Skeletal muscle satellite cell (primary cell): Measurements from ENCODE around the gene GSKIP.

Experiments used
- H3K27me3 ChIP-seq: 2 replicates; pipeline ENCODE4 v1.7.0; 2013; ENCODE audit warnings: low read length; ENCODE audit not compliant: control insufficient read depth, insufficient read depth
- H3K36me3 ChIP-seq: 2 replicates; pipeline ENCODE4 v1.7.0; 2013; ENCODE audit warnings: mild to moderate bottlenecking, control low read depth, low read length; ENCODE audit not compliant: insufficient read depth
- H3K4me1 ChIP-seq: 2 replicates; pipeline ENCODE4 v1.7.0; 2013; ENCODE audit warnings: low read length; ENCODE audit not compliant: control insufficient read depth, insufficient read depth
- H3K4me2 ChIP-seq: 2 replicates; pipeline ENCODE4 v1.7.0; 2013; ENCODE audit warnings: mild to moderate bottlenecking, low read length
- H3K4me3 ChIP-seq: 2 replicates; pipeline ENCODE4 v1.7.0; 2013; ENCODE audit warnings: low read length
- H3K9ac ChIP-seq: 2 replicates; pipeline ENCODE4 v1.7.0; 2013; ENCODE audit warnings: mild to moderate bottlenecking, low read depth, low read length, moderate library complexity
- H3K9me3 ChIP-seq: replicated peaks from 2 replicates; pipeline ENCODE4 v1.7.0; 2013; ENCODE audit warnings: mild to moderate bottlenecking, control low read depth, low read length

Gene GSKIP

GRCh38 chr14:96352708-96353107 lies 10.6 kb upstream of the GSKIP start:
- H3K4me1 ChIP-seq = peaks cover 4% of the 10 kb centered on the region
- H3K9me3 ChIP-seq = no peaks in the 10 kb centered on the region
- no peak overlapping the region for H3K4me3 ChIP-seq
- no peak overlapping the region for H3K4me2 ChIP-seq
- no peak overlapping the region for H3K9ac ChIP-seq
- no peaks in the 10 kb centered on the region for H3K36me3 ChIP-seq
- H3K27me3 ChIP-seq = no peaks in the 10 kb centered on the region

GRCh38 chr14:96354246-96354645 lies 9.1 kb upstream of the GSKIP start:
- no peaks in the 10 kb centered on the region for H3K27me3 ChIP-seq
- no peak overlapping the region for H3K4me2 ChIP-seq
- H3K9ac ChIP-seq = no peak overlapping the region
- peaks cover 4% of the 10 kb centered on the region for H3K4me1 ChIP-seq
- H3K9me3 ChIP-seq = no peaks in the 10 kb centered on the region
- no peaks in the 10 kb centered on the region for H3K36me3 ChIP-seq
- H3K4me3 ChIP-seq = no peak overlapping the region

DNA sequence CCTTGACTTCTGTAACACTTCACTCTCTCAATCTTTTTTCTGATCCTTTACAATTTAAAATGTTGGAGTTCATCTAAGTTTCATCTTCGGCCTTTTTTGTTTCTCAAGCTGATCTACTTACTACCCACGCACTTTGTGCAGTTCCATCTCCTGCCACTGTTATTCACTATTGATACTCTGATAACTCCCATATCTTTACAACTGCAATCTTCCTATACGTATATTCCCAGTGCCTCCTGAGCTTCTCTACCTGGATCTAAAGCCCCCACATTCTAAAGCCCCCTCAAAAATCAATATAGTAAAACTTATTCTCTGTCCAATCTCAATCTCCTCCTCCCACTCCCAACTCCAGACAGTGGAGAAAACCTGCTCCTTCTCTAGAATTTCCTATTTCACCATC lies 6.1 kb upstream of the GSKIP start:
- no peak overlapping the region for H3K4me2 ChIP-seq
- H3K9me3 ChIP-seq = no peaks in the 10 kb centered on the region
- H3K4me1 ChIP-seq = peaks cover 12% of the 10 kb centered on the region
- H3K4me3 ChIP-seq = no peak overlapping the region
- no peaks in the 10 kb centered on the region for H3K36me3 ChIP-seq
- H3K9ac ChIP-seq = no peak overlapping the region
- H3K27me3 ChIP-seq = no peaks in the 10 kb centered on the region

DNA sequence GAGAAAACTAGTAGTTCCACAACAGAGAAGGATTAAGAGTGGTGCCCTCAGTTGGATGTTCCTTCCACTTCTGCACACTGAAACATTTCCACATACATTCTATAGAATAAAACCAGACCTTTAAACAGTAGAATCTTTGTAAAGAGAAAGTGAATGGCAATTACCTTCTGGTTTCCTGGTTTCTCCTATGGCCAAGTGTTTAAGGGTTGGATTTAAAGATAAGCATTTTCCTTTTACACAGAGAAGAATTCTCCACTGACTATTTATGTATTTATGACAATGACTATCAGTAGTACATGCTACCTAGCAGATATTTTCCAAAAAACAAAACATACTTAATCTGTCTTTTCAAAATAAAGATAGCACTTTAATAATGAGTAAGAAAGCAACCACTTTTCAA lies 3.4 kb upstream of the GSKIP start:
- peaks cover 21% of the 10 kb centered on the region for H3K4me1 ChIP-seq
- H3K9ac ChIP-seq = no peak overlapping the region
- no peaks in the 10 kb centered on the region for H3K9me3 ChIP-seq
- H3K36me3 ChIP-seq = no peaks in the 10 kb centered on the region
- no peak overlapping the region for H3K4me2 ChIP-seq
- no peaks in the 10 kb centered on the region for H3K27me3 ChIP-seq
- H3K4me3 ChIP-seq = no peak overlapping the region

GRCh38 chr14:96362071-96362964 lies 1.0 kb upstream of the GSKIP start:
- H3K4me2 ChIP-seq = peak overlapping the region; percentile 93

GRCh38 chr14:96363751-96364336 lies 518 bp downstream of the GSKIP start:
- H3K27me3 ChIP-seq = no peaks in the 10 kb centered on the region
- H3K4me3 ChIP-seq = peak overlapping the region; percentile 94
- H3K4me1 ChIP-seq = peaks cover 21% of the 10 kb centered on the region
- peak overlapping the region; percentile 89 for H3K9ac ChIP-seq
- peak overlapping the region; percentile 97 for H3K4me2 ChIP-seq
- no peaks in the 10 kb centered on the region for H3K9me3 ChIP-seq
- no peaks in the 10 kb centered on the region for H3K36me3 ChIP-seq

More at GRCh38 chr14:96362071-96362964, 1.0 kb upstream of the GSKIP start:
- Histone ChIP-seq H3K9ac (peak overlapping the region; percentile 98), H3K4me1 (peaks cover 21% of the 10 kb centered on the region), H3K9me3 (no peaks in the 10 kb centered on the region), H3K4me3 (peak overlapping the region; percentile 94), H3K36me3 (no peaks in the 10 kb centered on the region), H3K27me3 (no peaks in the 10 kb centered on the region)

DNA sequence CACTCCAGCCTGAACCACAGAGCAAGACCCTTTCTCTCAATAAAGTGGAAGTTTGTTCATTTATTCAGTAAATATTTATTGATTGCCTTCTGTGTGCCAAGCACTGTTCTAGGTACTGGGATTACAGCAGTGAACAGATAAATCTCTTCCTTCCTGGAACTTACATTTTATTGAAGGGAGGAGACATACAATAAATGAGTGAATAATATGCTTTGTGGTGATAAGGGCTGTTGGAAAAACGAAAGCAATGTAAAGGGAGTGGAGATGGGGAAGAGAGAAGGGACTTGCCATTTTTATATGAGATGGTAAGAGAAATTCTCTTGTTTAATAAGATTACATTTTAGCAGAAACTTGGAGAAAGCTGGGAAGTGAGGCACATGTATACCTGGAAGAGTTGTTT lies 1.6 kb downstream of the GSKIP start:
- Histone ChIP-seq H3K4me2 (peak overlapping the region; percentile 97), H3K36me3 (no peaks in the 10 kb centered on the region), H3K9ac (no peak overlapping the region), H3K27me3 (no peaks in the 10 kb centered on the region), H3K4me1 (peaks cover 21% of the 10 kb centered on the region), H3K9me3 (no peaks in the 10 kb centered on the region), H3K4me3 (peak overlapping the region; percentile 94)

DNA sequence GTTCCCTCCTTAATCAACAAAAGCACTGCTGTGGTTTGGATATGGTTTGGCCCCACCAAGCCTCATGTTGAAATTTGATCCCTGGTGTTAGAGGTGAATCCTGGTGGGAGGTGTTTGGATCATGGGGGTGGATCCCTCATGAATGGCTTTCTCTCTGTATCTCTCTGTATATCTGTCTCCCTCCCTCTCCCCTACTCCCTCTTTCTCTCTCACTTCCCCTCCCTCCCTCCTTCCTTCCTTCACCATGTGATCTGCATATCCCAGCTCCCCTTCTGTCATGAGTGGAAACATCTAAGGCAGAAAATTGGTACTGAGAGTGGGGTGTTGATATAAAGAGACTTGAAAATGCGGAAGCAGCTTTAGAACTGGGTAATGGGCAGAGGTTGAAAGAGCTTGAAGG lies 5.2 kb downstream of the GSKIP start:
- Histone ChIP-seq H3K4me3 (no peak overlapping the region), H3K9ac (no peak overlapping the region), H3K36me3 (no peaks in the 10 kb centered on the region)

DNA sequence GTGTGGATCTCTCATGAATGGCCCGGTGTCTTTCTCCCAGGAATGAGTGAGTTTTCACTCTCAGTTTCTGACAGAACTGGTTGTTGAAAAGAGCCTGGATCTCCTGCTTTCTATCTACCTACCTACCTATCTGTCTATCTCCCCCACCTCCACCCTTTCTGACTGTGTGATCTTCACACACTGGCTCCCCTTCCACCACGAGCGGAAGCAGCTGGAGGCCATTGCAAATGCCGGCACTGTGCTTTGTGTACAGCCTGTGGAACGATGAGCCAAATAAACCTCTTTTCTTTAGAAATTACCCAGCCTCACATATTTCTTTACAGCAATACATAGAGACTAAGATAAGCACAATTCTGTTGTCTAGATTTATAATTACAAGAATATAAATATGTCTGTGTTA lies 7.2 kb downstream of the GSKIP start:
- Histone ChIP-seq H3K4me2 (no peak overlapping the region), H3K36me3 (no peaks in the 10 kb centered on the region), H3K9me3 (no peaks in the 10 kb centered on the region), H3K4me1 (no peaks in the 10 kb centered on the region), H3K4me3 (no peak overlapping the region), H3K27me3 (no peaks in the 10 kb centered on the region), H3K9ac (no peak overlapping the region)

More for the DNA sequence above, 5.2 kb downstream of the GSKIP start:
- Histone ChIP-seq H3K27me3 (no peaks in the 10 kb centered on the region), H3K4me1 (peaks cover 9% of the 10 kb centered on the region), H3K9me3 (no peaks in the 10 kb centered on the region), H3K4me2 (no peak overlapping the region)

GRCh38 chr14:96373538-96373937 lies 10.2 kb downstream of the GSKIP start:
- no peaks in the 10 kb centered on the region for H3K36me3 ChIP-seq
- H3K9me3 ChIP-seq = no peaks in the 10 kb centered on the region
- no peaks in the 10 kb centered on the region for H3K27me3 ChIP-seq
- H3K4me1 ChIP-seq = no peaks in the 10 kb centered on the region
- H3K4me2 ChIP-seq = no peak overlapping the region
- H3K4me3 ChIP-seq = no peak overlapping the region
- H3K9ac ChIP-seq = no peak overlapping the region

DNA sequence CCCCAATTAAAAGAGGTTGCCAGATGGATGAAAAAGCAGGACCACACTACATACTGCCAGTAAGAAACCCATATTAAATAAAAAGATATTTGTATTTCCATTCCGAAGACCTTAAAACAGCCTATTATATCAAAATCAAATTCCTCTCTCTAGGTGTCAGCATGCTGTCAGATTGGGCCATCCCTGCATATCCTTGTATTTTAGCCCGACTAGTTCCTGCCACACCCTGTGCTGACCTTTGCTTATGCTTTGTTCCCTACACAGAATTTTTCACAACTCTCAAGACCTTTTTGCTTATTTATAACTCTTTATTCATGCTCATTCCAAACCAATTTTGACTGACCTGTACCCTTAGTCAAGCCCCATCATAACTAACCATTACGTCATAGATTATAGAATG lies 12.8 kb downstream of the GSKIP start:
- Histone ChIP-seq H3K4me3 (no peak overlapping the region), H3K9ac (no peak overlapping the region), H3K36me3 (no peaks in the 10 kb centered on the region), H3K27me3 (no peaks in the 10 kb centered on the region), H3K9me3 (no peaks in the 10 kb centered on the region), H3K4me1 (no peaks in the 10 kb centered on the region), H3K4me2 (no peak overlapping the region)

- H3K4me2 ChIP-seq = no peak overlapping the region
- no peaks in the 10 kb centered on the region for H3K4me1 ChIP-seq
- H3K9me3 ChIP-seq = no peaks in the 10 kb centered on the region
- H3K9ac ChIP-seq = no peak overlapping the region
- no peaks in the 10 kb centered on the region for H3K27me3 ChIP-seq
- peaks cover 7% of the 10 kb centered on the region for H3K36me3 ChIP-seq
- H3K4me3 ChIP-seq = no peak overlapping the region
These were observed 17.4 kb downstream of the GSKIP start for GRCh38 chr14:96380735-96381134.
